H9 (cell line): ENCODE results near the gene B9D2. TPM values are rescaled to one million over a fixed set of nuclear protein-coding genes. Genes with fewer than 3 reads are reported as not detected.

Source experiments
- DNase-seq: peaks from one replicate; pipeline ENCODE4 v3.0.0-alpha.2; 2017
- H2AFZ ChIP-seq: one replicate; pipeline ENCODE4 v1.6.1; 2013; ENCODE audit warnings: mild to moderate bottlenecking, low read length, control low read depth, moderate library complexity
- H2AK5ac ChIP-seq: 2 replicates; pipeline ENCODE4 v1.6.1; 2013; ENCODE audit warnings: low read length, control low read depth, mixed read lengths; ENCODE audit not compliant: insufficient read length
- H2BK120ac ChIP-seq: one replicate; pipeline ENCODE4 v1.6.1; 2013; ENCODE audit warnings: low read depth, mild to moderate bottlenecking, low read length, control low read depth, inconsistent platforms; ENCODE audit not compliant: poor library complexity, severe bottlenecking
- H2BK12ac ChIP-seq: 2 replicates; pipeline ENCODE4 v1.6.1; 2013; ENCODE audit warnings: low read length, control low read depth, mixed read lengths, low read depth; ENCODE audit not compliant: insufficient read length
- H2BK15ac ChIP-seq: 2 replicates; pipeline ENCODE4 v1.6.1; 2013; ENCODE audit warnings: low read depth, low read length, control low read depth
- H2BK20ac ChIP-seq: one replicate; pipeline ENCODE4 v1.6.1; 2013; ENCODE audit warnings: low read depth, mild to moderate bottlenecking, low read length, control low read depth, inconsistent platforms; ENCODE audit not compliant: poor library complexity, severe bottlenecking
- H2BK5ac ChIP-seq: 2 replicates; pipeline ENCODE4 v1.6.1; 2013; ENCODE audit warnings: low read length, control low read depth, mixed read lengths; ENCODE audit not compliant: insufficient read length
- H3K14ac ChIP-seq: 2 replicates; pipeline ENCODE4 v1.6.1; 2013; ENCODE audit warnings: low read length, control low read depth; ENCODE audit not compliant: insufficient read depth
- H3K18ac ChIP-seq: 2 replicates; pipeline ENCODE4 v1.6.1; 2013; ENCODE audit warnings: low read depth, mild to moderate bottlenecking, mixed read lengths, low read length, control low read depth; ENCODE audit not compliant: insufficient read length
- H3K23ac ChIP-seq: 2 replicates; pipeline ENCODE4 v1.6.1; 2013; ENCODE audit warnings: low read length, control low read depth, mixed read lengths, low read depth; ENCODE audit not compliant: insufficient read length
- H3K23me2 ChIP-seq: 2 replicates; pipeline ENCODE4 v1.6.1; 2013; ENCODE audit warnings: low read depth, mild to moderate bottlenecking, mixed read lengths, low read length, control low read depth; ENCODE audit not compliant: insufficient read length, poor library complexity, severe bottlenecking
- H3K27ac ChIP-seq: 2 replicates; pipeline ENCODE4 v1.5.1; 2013; ENCODE audit warnings: low read length, control low read depth, mixed read lengths, low read depth; ENCODE audit not compliant: insufficient read length
- H3K27me3 ChIP-seq: 2 replicates; pipeline ENCODE4 v1.6.1; 2013; ENCODE audit warnings: low read length, control low read depth, inconsistent platforms; ENCODE audit not compliant: insufficient read depth
- H3K4ac ChIP-seq: 2 replicates; pipeline ENCODE4 v1.6.1; 2013; ENCODE audit warnings: low read depth, mild to moderate bottlenecking, control low read depth, inconsistent platforms, low read length, moderate library complexity
- H3K4me1 ChIP-seq: 2 replicates; pipeline ENCODE4 v1.6.1; 2013; ENCODE audit warnings: low read length, control low read depth, inconsistent platforms; ENCODE audit not compliant: insufficient read depth
- H3K4me2 ChIP-seq: 2 replicates; pipeline ENCODE4 v1.6.1; 2013; ENCODE audit warnings: low read length, control low read depth, mixed read lengths; ENCODE audit not compliant: insufficient read length, insufficient read depth
- H3K56ac ChIP-seq: 2 replicates; pipeline ENCODE4 v1.6.1; 2013; ENCODE audit warnings: low read depth, mild to moderate bottlenecking, mixed read lengths, low read length, control low read depth; ENCODE audit not compliant: insufficient read length
- H3K79me1 ChIP-seq: 2 replicates; pipeline ENCODE4 v1.6.1; 2013; ENCODE audit warnings: low read depth, mild to moderate bottlenecking, moderate library complexity, low read length, control low read depth, inconsistent platforms; ENCODE audit not compliant: insufficient read depth, poor library complexity, severe bottlenecking
- H3K79me2 ChIP-seq: 2 replicates; pipeline ENCODE4 v1.6.1; 2013; ENCODE audit warnings: low read length, control low read depth, inconsistent platforms; ENCODE audit not compliant: insufficient read depth
- H3K9ac ChIP-seq: 2 replicates; pipeline ENCODE4 v1.6.1; 2013; ENCODE audit warnings: low read length, control low read depth, mixed read lengths; ENCODE audit not compliant: insufficient read length; ENCODE audit errors: extremely low read depth
- H3K9me3 ChIP-seq: one replicate; pipeline ENCODE4 v1.6.1; 2013; ENCODE audit warnings: low read depth, low read length, inconsistent platforms; ENCODE audit not compliant: control insufficient read depth
- H3T11ph ChIP-seq: one replicate; pipeline ENCODE4 v1.6.1; 2013; ENCODE audit warnings: mild to moderate bottlenecking, low read length, control low read depth, inconsistent platforms
- H4K20me1 ChIP-seq: one replicate; pipeline ENCODE4 v1.6.1; 2013; ENCODE audit not compliant: control insufficient read depth, insufficient read length, insufficient read depth
- H4K5ac ChIP-seq: 2 replicates; pipeline ENCODE4 v1.6.1; 2013; ENCODE audit warnings: low read depth, mild to moderate bottlenecking, mixed read lengths, low read length, control low read depth; ENCODE audit not compliant: insufficient read length
- H4K8ac ChIP-seq: replicated peaks from 2 replicates; pipeline ENCODE4 v1.6.1; 2013; ENCODE audit warnings: low read length, control low read depth, mixed read lengths, low read depth; ENCODE audit not compliant: insufficient read length
- H4K91ac ChIP-seq: 2 replicates; pipeline ENCODE4 v1.6.1; 2013; ENCODE audit warnings: low read depth, mild to moderate bottlenecking, moderate library complexity, mixed read lengths, low read length, control low read depth; ENCODE audit not compliant: insufficient read length
- H3K27ac Mint-ChIP-seq, 3 experiments: 2 replicates in 2 of 3; 3 replicates in 1 of 3; pipeline ENCODE4 v1.8.0; 2020 to 2021; ENCODE audit warnings: mixed read lengths in 3 of 3, mild to moderate bottlenecking in 1 of 3, moderate library complexity in 1 of 3
- H3K27me3 Mint-ChIP-seq: 2 replicates; pipeline ENCODE4 v1.8.0; 2021; ENCODE audit warnings: low read depth, mild to moderate bottlenecking, moderate library complexity, mixed read lengths
- H3K36me3 Mint-ChIP-seq, 3 experiments: 2 replicates in 2 of 3; 3 replicates in 1 of 3; pipeline ENCODE4 v1.8.0; 2020 to 2021; ENCODE audit warnings: low read depth in 3 of 3, mixed read lengths in 3 of 3; ENCODE audit not compliant: insufficient read depth in 1 of 3
- H3K4me1 Mint-ChIP-seq, 2 experiments: 2 replicates each; pipeline ENCODE4 v1.8.0; 2020; ENCODE audit warnings: mixed read lengths in 2 of 2
- H3K4me3 Mint-ChIP-seq, 2 experiments: 2 replicates in 1 of 2; 3 replicates in 1 of 2; pipeline ENCODE4 v1.8.0; 2020 to 2021; ENCODE audit warnings: mild to moderate bottlenecking in 2 of 2, mixed read lengths in 2 of 2, moderate library complexity in 1 of 2
- H3K9me3 Mint-ChIP-seq, 2 experiments: 2 replicates in 1 of 2; 3 replicates in 1 of 2; pipeline ENCODE4 v1.8.0; 2020; ENCODE audit warnings: mild to moderate bottlenecking in 2 of 2, mixed read lengths in 2 of 2, moderate library complexity in 1 of 2
- WGBS: extraction: QIAGEN DNeasy Blood & Tissue Kit; methylation state at CpG from one replicate; pipeline ENCODE4 v1.1.7; 2013; ENCODE audit warnings: missing lambda C conversion rate, low lambda C conversion rate, mixed read lengths; ENCODE audit not compliant: insufficient read length; ENCODE audit errors: extremely low coverage; 5-methylcytosine and 5-hydroxymethylcytosine counted together
- total RNA-seq: library from RNA; stranded (reverse); gene quantifications from 2 replicates; pipeline ENCODE4 v1.2.1, GENCODE V29; 2021
- TF ChIP-seq, protein P1 (sequence below): fragments of 200-600 bp; sonication (generic); conservative IDR thresholded peaks from 3 replicates; pipeline ENCODE4 v1.8.0; 2021; ENCODE audit warnings: antibody characterized with exemption, mild to moderate bottlenecking

The B9D2 gene
- total RNA-seq, 1 experiment from 2014 or later, result 4.8 TPM

DNA sequence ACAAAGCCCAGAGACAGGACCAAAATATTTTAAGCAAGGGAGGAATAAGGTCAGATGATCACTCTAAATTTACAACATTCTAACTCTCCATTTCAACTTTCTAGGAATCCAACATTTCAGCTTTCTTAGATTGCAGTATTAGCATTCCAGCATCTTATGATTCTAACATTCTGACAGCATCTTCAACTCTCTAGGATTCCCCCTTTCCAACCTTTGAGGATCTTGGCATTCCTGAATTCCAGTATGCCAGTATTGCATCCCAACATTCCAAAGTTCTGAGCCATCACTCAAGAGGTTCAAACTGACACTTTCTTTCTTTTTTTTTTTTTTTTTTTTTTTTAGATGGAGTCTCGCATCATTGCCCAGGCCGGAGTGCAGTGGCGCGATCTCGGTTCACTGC is 24.0 kb downstream of the B9D2 start:
- Histone ChIP-seq H3K4me2 (no peak overlapping the region), H2BK5ac (no peak overlapping the region), H2BK120ac (no peak overlapping the region), H2AK5ac (no peak overlapping the region), H4K8ac (no peak overlapping the region), H3K56ac (no peak overlapping the region), H2BK20ac (no peak overlapping the region), H3K18ac (no peak overlapping the region), H4K91ac (no peak overlapping the region), H3K79me2 (no peaks in the 10 kb centered on the region), H2AFZ (no peak overlapping the region), H3T11ph (no peak overlapping the region), H4K20me1 (no peaks in the 10 kb centered on the region), H2BK15ac (no peak overlapping the region), H3K4ac (no peak overlapping the region), H3K9me3 (no peaks in the 10 kb centered on the region), H3K79me1 (no peaks in the 10 kb centered on the region), H3K14ac (no peak overlapping the region), H2BK12ac (no peak overlapping the region), H4K5ac (no peak overlapping the region), H3K27me3 (no peaks in the 10 kb centered on the region), H3K4me1 (no peaks in the 10 kb centered on the region), H3K27ac (no peak overlapping the region), H3K23ac (no peak overlapping the region), H3K9ac (no peak overlapping the region), H3K23me2 (no peaks in the 10 kb centered on the region)
- TF ChIP-seq, protein P1, sequence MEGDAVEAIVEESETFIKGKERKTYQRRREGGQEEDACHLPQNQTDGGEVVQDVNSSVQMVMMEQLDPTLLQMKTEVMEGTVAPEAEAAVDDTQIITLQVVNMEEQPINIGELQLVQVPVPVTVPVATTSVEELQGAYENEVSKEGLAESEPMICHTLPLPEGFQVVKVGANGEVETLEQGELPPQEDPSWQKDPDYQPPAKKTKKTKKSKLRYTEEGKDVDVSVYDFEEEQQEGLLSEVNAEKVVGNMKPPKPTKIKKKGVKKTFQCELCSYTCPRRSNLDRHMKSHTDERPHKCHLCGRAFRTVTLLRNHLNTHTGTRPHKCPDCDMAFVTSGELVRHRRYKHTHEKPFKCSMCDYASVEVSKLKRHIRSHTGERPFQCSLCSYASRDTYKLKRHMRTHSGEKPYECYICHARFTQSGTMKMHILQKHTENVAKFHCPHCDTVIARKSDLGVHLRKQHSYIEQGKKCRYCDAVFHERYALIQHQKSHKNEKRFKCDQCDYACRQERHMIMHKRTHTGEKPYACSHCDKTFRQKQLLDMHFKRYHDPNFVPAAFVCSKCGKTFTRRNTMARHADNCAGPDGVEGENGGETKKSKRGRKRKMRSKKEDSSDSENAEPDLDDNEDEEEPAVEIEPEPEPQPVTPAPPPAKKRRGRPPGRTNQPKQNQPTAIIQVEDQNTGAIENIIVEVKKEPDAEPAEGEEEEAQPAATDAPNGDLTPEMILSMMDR, result no peak
- H3K4me1 Mint-ChIP-seq, result no peaks in the 10 kb centered on the region
- peaks cover 0 to 38% (median 0%) of the 10 kb centered on the region in 3 experiments; a peak in 2 of 7 replicates for H3K36me3 Mint-ChIP-seq
- WGBS, result no CpG with 5 or more reads among the region's 5 CpGs
- H3K4me3 Mint-ChIP-seq, result no peak overlapping the region
- H3K27me3 Mint-ChIP-seq, result no peaks in the 10 kb centered on the region
- DNase-seq, result no peak
- H3K9me3 Mint-ChIP-seq, result no peaks in the 10 kb centered on the region
- H3K27ac Mint-ChIP-seq, result no peak overlapping the region
